ENCODE measurements around the gene MRPL23. TPM values are rescaled to one million over a fixed set of nuclear protein-coding genes. Genes with fewer than 3 reads are reported as not detected.
A peak's percentile ranks its signal among the peaks of the same experiment; 100 is the strongest.

MRPL23 gene
- total RNA-seq, 2 experiments from 2014 or later, result 31.1 to 38.3 TPM

GRCh38 chr11:1989953-1990352 lies 42.8 kb downstream of the MRPL23 start:
- Mint-ChIP-seq H3K27ac (no peak overlapping the region), H3K4me3 (no peak overlapping the region), H3K4me1 (ENCODE audit: low read depth) (no peaks in the 10 kb centered on the region), H3K9me3 (no peaks in the 10 kb centered on the region), H3K36me3 (ENCODE audit: low read depth) (no peaks in the 10 kb centered on the region), H3K27me3 (no peaks in the 10 kb centered on the region)
- H3K4me1 ChIP-seq (ENCODE audit: insufficient read depth, low read length), result no peaks in the 10 kb centered on the region
- no peak overlapping the region for H3K4me3 ChIP-seq (ENCODE audit: low read length)
- H3K27ac ChIP-seq (ENCODE audit: low read depth in 1 of 2, low read length in 2 of 2), result no peak overlapping the region
- ChIA-PET CTCF (no interaction called here), POLR2A (no interaction called here)
- no peak for ATAC-seq (ENCODE audit: poor library complexity)
- H3K36me3 ChIP-seq (ENCODE audit: insufficient read depth, low read length), result no peaks in the 10 kb centered on the region
- DNase-seq, result no peak
- no peaks in the 10 kb centered on the region for H3K27me3 ChIP-seq (ENCODE audit: control insufficient read depth in 1 of 2, insufficient read depth in 2 of 2, low read length in 2 of 2)
- intact Hi-C loops (cut with DNase I, micrococcal nuclease), result no loop called here
- no peak for TF ChIP-seq CTCF (IDR thresholded peaks at IDR 0.05)
- no peaks in the 10 kb centered on the region for H3K9me3 ChIP-seq (ENCODE audit: control insufficient read depth in 1 of 2, insufficient read depth in 1 of 2, low read length in 2 of 2)

- H3K9me3 ChIP-seq (ENCODE audit: control insufficient read depth in 1 of 2, insufficient read depth in 1 of 2, low read length in 2 of 2), result no peaks in the 10 kb centered on the region
- DNase-seq, result no peak
- no peaks in the 10 kb centered on the region for H3K4me1 ChIP-seq (ENCODE audit: insufficient read depth, low read length)
- TF ChIP-seq CTCF (IDR thresholded peaks at IDR 0.05), result no peak
- Mint-ChIP-seq H3K4me3 (no peak overlapping the region), H3K36me3 (ENCODE audit: low read depth) (no peaks in the 10 kb centered on the region), H3K9me3 (no peaks in the 10 kb centered on the region), H3K27ac (no peak overlapping the region), H3K4me1 (ENCODE audit: low read depth) (no peaks in the 10 kb centered on the region), H3K27me3 (no peaks in the 10 kb centered on the region)
- ChIA-PET CTCF (no interaction called here), POLR2A (no interaction called here)
- no peaks in the 10 kb centered on the region for H3K27me3 ChIP-seq (ENCODE audit: control insufficient read depth in 1 of 2, insufficient read depth in 2 of 2, low read length in 2 of 2)
- intact Hi-C loops (cut with DNase I, micrococcal nuclease), result no loop called here
- H3K27ac ChIP-seq (ENCODE audit: low read depth in 1 of 2, low read length in 2 of 2), result no peak overlapping the region
- no peak for ATAC-seq (ENCODE audit: poor library complexity)
- H3K4me3 ChIP-seq (ENCODE audit: low read length), result no peak overlapping the region
- no peaks in the 10 kb centered on the region for H3K36me3 ChIP-seq (ENCODE audit: insufficient read depth, low read length)
Measured at GRCh38 chr11:1990872-1991578, 43.9 kb downstream of the MRPL23 start.

- no peak overlapping the region for H3K27ac Mint-ChIP-seq
- H3K36me3 Mint-ChIP-seq (ENCODE audit: low read depth), result no peaks in the 10 kb centered on the region
- intact Hi-C loops (cut with DNase I, micrococcal nuclease), result no loop called here
- ChIA-PET CTCF (no interaction called here), POLR2A (no interaction called here)
- Histone ChIP-seq H3K9me3 (ENCODE audit: control insufficient read depth in 1 of 2, insufficient read depth in 1 of 2, low read length in 2 of 2) (no peaks in the 10 kb centered on the region), H3K36me3 (ENCODE audit: insufficient read depth, low read length) (no peaks in the 10 kb centered on the region), H3K4me1 (ENCODE audit: insufficient read depth, low read length) (no peaks in the 10 kb centered on the region), H3K4me3 (ENCODE audit: low read length) (no peak overlapping the region), H3K27ac (ENCODE audit: low read depth in 1 of 2, low read length in 2 of 2) (no peak overlapping the region), H3K27me3 (ENCODE audit: control insufficient read depth in 1 of 2, insufficient read depth in 2 of 2, low read length in 2 of 2) (no peaks in the 10 kb centered on the region)
- no peak overlapping the region for H3K4me3 Mint-ChIP-seq
- H3K9me3 Mint-ChIP-seq, result no peaks in the 10 kb centered on the region
- ATAC-seq (ENCODE audit: poor library complexity), result no peak
- no peak for TF ChIP-seq CTCF (IDR thresholded peaks at IDR 0.05)
- no peaks in the 10 kb centered on the region for H3K27me3 Mint-ChIP-seq
- H3K4me1 Mint-ChIP-seq (ENCODE audit: low read depth), result no peaks in the 10 kb centered on the region
- peak in 1 of 14 experiments; percentile 0 for DNase-seq
Measured at GRCh38 chr11:1992111-1992510, 45.0 kb downstream of the MRPL23 start.
